ENCODE data around the gene UPF3B.
"Not testable (repeated sequence)": the region's sequence is repeated elsewhere in the genome, so short reads cannot be mapped to it uniquely, and the experiment has no call there.

The UPF3B gene, protein sequence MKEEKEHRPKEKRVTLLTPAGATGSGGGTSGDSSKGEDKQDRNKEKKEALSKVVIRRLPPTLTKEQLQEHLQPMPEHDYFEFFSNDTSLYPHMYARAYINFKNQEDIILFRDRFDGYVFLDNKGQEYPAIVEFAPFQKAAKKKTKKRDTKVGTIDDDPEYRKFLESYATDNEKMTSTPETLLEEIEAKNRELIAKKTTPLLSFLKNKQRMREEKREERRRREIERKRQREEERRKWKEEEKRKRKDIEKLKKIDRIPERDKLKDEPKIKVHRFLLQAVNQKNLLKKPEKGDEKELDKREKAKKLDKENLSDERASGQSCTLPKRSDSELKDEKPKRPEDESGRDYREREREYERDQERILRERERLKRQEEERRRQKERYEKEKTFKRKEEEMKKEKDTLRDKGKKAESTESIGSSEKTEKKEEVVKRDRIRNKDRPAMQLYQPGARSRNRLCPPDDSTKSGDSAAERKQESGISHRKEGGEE

DNA sequence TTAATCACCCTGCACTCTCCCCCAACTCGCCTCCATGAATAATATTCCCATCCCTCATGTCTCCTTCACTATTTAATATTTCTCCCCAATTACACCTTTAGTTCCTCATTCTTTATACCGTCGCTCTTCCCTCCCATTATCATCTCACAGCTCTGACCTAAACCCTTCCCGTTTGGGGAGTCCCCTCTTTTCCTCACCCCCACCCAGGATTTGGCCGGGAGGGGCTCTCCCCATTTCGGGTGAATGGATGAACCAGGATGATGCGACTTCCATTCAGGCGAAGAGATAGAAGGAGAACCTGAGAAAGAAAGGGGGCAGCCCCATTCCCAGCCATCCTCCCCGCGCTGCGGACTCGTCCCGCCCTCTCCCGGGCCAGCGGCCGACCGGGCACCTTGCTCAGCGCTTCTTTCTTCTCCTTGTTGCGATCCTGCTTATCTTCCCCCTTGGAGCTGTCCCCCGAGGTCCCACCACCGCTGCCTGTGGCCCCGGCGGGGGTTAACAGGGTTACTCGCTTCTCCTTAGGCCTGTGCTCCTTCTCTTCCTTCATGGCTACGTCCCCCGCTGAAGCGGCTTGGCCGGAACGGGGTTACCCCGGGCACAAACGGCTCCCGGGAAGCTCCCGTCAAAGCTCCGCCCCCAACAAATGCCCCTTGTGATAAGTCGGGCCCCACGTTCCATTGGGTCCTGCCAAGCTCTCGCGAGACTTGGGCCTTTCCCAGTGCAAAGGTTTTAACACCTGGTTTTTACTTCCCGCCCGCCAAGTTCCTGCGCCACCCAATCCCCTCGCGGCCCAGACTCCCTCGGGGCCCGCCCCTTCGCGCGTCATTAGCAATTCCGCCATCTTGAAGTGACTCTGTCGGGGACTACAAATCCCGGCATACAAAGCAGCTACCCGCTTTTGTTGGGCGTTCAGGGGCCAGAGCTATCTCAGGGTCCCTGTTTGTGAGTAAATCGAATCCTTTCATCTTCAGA lies at the start of gene UPF3B:
UPF3B (minus strand) TSS at position 582 of the 972 bp plus-strand sequence; CDS start at position 547, 35 bp downstream.
- DNase-seq = peak; percentile 98

DNA sequence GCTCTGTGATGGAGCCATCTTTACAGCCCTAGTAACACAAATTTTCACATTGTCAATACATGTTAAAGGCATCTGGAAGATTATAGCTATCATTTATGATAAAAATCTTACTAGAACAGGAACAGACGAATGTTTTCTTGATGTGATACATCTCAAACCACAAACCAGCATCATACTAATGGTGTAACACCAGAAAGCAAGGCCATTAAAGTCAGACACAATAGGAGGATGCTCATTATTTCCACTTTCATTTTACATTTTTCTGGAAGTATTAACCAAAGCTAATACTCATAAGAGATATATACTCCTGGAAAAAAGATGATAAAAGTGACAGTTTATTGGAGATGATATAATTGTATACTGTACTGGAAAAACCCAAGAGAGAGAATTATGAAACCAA lies 48.2 kb upstream of the UPF3B start:
- DNase-seq = no peak

DNA sequence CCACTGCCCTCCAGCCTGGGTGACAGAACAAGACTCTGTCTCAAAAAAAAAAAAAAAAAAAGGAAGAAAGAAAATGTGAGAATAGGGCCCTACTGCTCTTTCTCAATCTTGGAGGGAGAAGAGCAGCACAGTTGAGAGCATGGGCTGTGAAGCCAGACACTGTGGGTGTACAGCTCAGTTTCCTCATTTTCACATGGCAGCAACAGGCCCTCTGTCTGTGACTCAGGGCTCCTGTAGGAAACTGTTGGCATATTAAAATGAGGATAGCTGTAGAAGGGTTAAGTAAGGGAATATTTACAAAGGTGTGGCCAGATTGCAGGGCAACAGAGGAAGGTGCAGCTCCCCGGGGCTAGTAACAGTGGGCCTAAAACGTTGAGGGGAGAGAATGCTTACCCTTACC lies 46.4 kb upstream of the UPF3B start:
- DNase-seq = no peak

DNA sequence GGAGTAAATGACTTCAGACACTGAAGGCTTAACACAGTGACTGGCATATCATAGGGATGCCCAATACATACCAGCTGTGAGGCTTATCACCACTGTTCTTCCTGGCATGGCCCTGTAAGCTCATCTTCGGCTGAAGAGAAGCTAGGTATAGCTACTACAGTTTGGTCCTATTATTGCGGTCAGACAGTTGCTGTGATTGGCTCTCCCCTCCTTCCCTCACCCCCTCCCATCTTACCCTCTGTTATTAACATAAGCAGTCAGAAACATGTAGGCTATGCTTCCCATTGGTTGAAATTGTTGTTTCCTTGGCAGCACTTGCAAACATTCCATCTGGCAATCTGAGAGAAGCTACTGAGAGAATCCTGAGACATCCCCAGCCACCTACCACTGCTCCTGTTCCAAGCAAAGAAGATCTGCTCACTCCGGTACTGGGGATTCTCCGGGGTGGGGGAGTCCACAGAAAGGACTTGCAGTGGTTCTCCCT lies 43.1 kb upstream of the UPF3B start, which contains the start of gene AKAP14:
AKAP14 (plus strand) TSS at position 51 of the 484 bp plus-strand sequence. CDS start 7,331 bp downstream, outside the sequence.
- DNase-seq = no peak

DNA sequence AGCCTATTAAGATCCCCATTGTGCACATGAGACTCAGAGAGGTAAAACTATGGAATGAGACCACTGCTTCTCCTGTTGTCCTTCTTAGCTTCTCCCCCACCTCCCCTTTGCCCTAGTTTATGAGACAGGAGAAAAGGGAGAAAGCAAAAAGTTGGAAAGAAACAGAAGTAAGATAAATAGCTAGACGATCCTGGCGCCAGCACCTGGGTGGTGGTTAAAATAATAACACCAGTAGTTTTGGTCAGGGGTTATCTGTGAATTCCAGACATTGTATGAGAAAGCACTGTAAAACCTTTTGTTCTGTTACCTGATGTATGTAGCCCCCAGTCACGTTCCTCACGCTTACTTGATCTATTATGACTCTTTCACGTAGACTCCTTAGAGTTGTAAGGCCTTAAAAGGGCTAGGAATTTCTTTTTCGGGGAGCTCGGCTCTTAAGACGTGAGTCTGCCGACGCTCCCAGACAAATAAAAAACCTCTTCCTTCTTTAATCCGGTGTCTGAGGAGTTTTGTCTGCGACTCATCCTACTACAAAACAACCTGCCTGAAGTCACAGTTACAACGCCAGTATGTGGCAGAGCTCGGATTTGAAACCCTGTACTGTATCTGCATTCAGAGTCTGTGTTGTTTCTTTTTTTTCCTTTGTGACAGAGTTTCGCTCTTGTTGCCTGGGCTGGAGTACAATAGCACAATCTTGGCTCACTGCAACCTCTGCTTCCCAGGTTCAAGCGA lies 39.4 kb upstream of the UPF3B start:
- not testable (repeated sequence) for DNase-seq

DNA sequence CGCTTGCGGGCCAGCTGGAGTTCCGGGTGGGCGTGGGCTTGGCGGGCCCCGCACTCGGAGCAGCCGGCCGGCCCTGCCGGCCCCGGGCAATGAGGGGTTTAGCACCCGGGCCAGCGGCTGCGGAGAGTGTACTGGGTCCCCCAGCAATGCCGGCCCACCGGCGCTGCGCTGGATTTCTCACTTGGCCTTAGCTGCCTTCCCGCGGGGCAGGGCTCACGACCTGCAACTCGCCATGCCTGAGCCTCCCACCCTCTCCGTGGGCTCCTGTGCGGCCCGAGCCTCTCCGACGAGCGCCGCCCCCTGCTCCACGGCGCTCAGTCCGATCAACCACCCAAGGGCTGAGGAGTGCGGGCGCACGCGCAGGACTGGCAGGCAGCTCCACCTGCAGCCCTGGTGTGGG lies 37.9 kb upstream of the UPF3B start:
- DNase-seq = not testable (repeated sequence)

DNA sequence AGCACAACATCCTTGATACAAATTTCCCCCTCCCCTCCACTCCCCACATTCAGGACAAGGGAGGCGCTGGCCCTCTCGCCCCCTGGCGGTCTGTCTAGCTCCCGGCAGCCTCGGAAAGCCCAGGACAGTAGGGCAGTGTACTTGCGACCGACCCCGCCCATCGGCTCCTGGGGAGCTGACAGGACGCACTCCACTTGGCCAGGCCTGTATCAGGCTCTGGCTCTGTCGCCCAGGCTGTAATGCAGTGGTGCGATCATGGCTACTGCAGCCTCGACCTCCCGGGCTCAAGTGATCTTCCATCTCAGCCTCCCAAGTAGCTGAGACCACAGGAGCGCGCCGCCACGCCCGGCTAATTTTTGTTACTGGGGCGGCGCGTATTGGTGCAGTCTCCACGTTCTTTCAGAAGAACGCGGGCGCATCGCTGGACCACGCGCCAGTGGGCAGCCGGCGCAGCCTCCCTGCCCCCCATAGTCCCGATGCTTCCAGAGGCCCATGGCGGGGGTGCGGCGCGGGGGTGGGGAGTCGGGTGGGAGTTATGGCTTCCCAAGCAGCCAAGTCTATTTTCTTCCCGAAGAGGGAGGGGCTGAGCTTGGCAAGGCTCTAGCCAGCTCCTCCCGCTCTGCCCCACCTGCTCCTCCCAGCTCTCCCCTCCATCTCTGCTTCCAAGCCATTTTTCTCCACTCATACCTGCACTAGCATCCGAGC lies 35.1 kb upstream of the UPF3B start:
- no peak for DNase-seq

DNA sequence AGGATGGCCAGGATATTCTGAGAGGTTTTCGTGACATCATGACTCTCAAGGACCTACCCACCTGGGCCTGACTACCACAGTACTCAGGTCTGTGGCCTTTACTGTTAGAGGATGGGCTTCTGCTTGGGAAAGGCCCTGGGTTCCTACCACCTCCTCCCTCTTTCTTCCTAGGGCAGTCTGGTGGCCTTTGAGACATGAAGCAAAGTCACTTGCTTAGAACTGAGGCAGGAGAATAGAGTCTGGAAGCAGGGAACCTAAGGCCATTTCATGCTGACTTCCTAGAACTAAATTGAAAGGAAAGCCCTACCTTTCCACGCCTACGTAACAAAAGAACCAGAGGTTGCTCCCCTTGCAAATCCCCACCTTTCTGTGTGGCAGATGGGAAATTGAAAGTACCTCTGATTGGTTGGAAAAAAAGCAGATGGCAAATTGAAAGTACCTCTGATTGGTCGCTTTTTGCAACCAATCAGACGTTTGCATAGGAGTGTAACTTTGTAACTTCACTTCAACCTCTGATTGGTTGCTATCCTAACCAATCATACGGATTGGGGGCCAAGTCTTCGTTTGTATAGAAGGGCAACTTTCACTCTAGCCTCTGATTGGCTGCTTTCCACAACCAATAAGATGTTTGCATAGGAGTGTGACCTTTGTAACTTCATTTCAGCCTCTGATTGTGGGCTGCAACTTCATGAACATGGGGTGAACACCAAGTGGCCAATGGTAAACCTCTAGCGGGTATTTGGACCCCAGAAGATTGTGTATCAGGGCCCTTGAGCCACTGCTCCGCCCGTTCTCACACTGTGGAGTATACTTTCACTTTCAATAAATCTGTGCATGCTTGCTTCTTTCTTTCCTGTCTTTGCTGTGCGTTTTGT lies 33.0 kb upstream of the UPF3B start:
- no peak for DNase-seq

DNA sequence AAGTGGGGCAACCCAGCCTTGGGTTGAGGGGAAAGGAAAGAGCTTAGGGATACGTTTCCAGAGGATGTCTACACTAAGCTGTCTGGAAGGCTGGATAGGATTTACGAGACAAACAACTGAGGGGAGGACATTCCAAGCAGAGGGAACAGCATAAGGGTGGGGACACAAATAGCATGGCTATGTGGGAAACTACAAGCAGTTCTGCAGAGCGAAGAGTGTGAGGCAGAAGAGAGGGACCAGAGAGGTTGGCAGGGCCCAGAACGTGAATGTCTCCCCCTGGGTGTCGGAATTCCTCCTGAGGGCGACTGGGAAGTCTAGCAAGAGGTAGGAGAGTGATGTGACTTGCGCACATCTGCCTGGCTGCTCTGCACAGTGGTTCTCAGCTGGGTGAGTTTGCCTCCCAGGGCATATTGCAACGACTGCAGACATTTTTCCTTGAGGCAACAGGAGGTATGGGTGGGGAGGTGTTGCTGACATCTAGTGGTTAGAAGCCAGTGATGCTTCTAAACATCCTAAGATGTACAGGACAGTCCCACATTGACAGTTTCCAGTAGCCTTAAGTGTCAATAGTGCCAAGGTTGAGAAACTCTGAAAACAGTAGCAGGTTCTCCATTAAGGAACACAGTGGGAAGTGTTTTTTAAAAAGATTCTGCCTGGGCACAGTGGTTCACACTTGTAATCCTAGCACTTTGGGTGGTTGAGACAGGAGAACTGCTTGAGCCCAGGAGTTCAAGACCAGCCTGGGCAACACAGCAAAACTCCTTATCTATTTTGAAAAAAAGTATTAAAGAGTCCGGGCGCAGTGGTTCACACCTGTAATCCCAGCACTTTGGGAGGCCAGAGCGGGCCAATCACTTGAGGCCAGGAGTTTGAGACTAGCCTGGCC lies 28.0 kb upstream of the UPF3B start:
- peak; percentile 25 for DNase-seq

DNA sequence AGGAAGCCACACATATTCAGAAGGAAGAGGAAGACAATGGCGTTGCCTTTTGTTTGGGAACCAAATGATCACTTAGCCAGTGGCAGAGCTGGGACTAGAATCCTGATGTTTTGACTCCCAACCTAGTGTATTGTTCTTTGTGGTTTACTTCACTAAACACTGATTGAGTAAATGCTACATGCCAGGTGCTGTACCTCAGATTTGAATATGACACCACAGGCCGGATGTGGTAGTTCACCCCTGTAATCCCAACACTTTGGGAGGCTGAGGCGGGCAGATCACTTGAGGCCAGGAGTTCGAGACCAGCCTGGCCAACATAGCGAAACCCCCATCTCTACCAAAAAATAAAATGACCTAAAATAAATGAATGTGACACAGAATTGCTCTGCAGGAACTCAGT lies 27.3 kb upstream of the UPF3B start:
- peak; percentile 9 for DNase-seq

DNA sequence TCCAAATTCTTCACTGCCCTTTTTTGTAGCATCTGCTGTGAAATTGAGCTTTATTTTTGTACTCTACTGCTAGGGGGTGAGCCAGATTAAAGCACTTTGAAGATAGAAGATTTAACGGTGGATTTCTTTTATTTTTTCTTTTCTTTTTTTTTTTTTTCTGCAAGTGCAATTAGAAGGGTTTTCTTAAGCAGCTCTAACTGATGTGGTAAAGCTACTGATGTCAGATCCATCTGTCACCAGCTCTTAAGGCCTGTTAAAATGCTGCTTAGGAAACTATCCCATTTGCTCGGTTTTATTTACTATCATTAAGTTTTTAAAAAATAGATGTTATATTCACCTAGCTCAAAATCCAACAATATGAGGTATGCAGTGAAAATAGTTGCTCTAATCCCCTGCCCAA lies 26.0 kb upstream of the UPF3B start:
- no peak for DNase-seq

DNA sequence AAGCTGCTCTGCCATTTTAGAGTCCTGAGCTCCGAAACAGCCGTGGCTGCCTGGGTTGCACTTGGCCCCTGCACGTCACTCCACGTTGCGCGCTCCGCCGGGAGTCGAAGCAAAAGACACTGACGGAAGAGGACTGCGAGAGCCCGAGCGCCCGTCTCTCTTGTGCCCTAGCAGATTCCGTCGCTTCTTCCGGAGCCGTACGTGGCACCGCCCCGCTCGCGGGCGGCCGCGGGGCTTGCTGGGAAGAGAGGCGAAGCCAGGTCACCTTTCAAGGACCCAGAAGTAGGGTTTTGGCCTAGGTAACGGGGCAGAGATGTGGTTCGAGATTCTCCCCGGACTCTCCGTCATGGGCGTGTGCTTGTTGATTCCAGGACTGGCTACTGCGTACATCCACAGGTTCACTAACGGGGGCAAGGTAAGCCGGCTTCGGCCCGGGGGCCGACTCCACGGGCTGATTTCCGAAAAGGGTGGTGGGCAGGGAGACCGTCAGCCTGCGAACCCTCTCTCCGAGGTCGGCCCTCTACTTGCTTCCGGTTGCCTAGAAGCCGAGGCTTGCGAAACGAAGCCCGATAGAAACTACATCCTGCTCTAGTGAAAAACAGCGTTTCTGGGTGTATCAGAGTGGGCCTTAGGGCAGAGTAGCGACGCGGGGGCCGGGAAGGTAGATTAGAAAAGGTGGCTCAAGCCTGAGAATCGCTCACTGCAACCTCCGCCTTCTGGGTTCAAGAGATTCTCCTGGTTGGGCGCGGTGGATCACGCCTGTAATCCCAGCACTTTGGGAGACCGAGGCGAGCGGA lies 19.0 kb upstream of the UPF3B start, which contains the start of the genes NDUFA1 and RNF113A:
NDUFA1 (plus strand) TSS at position 234 of the 797 bp plus-strand sequence; CDS start at position 314, 80 bp downstream.
RNF113A (minus strand) TSS at position 135 of the 797 bp plus-strand sequence; CDS start at position 15, 120 bp downstream.
- DNase-seq = peak; percentile 87

DNA sequence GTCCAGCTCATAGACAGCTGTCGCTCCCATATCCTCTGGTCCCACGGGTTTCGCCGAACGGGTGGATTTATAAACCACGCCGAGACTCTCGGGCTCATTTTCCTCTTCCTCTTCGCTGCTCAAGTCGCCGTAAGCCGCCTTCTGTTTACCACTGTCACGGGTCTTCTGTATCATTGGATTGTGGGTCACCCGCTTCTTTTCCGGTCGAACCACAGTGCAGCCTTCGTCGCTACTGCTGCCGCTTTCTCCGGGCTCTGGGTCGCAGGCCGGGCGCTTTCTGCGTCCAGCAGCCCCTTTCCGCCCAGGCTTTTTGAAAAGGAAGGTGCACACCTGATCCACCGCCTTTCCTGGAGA lies 18.5 kb upstream of the UPF3B start:
- DNase-seq = no peak

DNA sequence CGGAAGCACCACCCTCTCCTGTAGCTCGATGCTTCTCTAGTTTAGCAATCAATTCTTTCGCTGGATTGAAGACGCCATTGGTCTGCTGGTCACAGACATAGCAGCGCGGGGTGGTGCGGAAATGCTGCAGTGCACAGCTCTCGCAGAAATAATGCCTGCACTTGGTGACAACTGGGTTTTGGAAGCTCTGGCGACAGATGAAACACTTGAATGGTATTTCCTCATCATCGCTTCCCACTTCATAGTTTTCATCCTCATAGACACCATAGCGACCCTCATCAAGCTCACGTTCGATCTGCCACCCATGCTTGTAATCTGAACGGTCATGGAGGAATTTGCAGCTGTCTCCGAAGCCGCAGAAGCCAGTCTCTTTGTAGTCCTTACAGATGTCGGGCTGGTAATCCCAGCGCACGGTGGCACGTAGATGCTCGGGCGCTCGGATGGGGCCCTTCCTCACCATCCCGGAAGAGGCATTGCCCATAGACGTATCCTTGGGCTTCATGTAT lies 17.9 kb upstream of the UPF3B start:
- no peak for DNase-seq

DNA sequence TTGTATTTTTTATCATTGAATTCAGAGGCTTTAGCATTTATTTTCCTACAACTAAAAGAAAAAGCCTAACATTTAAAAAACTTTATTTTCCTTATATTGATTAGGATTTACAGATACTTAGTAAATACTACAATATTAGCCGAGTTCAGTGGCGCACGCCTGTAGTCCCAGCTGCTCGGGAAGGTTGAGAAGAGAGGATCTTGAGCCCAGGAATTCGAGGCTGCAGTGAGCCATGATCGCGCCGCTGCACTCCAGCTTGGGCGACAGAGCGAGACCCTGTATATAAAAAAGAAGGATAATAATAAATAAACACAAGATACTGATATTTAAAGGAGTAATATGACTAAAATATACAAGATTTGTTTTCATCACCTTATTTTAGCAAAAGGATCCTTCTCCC lies 681 bp upstream of the UPF3B start:
- no peak for DNase-seq

DNA sequence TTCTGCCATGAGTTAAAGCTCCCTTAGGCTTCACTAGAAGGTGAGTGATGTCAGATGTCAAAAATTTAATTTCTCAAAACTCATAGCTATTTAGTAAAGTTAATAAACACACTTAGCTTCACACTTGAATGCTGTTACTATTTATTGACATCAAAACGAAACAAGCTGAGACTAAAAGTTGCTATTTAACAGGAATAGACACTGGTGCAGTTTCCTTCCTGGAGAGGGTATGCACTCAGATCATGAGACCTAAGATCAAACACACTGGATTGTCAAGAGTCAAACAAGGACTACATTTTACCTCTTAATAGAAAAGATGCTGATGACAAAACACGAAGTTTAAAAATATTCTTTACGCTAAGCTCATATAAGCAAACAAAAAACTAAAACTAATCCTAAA lies 18.9 kb downstream of the UPF3B start:
- DNase-seq = no peak

DNA sequence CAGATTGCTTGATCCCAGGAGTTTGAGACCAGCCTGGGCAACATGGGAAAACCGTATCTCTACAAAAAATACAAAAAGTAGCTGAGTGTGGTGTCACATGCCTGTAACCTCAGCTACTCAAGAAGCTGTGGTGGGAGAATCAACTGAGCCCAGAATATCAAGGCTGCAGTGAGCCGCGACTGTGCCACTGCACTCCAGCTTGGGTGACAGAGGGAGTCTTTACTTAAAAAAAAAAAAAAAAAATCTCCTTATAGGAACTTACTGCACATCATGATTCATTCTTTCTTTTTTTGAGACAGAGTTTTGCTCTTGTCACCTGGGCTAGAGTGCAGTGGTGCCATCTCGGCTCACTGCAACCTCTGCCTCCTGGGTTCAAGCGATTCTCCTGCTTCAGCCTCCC lies 24.3 kb downstream of the UPF3B start:
- no peak for DNase-seq

DNA sequence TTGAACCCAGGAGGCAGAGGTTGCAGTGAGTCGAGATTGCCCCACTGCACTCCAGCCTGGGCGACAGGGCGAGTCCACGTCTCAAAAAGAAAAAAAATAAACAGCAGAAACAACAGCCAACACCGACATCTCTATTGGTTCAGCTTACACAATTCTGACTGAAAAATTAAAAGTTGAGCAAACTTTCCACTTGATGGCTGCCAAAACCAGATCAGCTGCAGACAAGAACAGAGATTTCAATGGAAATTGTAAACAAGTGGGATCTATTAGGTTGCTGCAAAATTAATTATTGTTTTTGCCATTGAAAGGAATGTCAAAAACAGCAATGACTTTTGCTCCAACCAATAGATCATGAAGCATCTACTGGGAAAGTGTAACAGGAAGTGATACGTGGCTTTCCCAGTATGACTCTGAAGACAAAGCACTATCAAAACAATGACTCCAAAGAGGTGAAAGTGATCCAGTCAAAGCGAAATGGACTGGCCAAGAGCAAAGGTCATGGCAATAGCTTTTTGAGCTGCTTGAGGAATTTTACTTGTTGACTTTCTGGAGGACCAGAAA lies 26.3 kb downstream of the UPF3B start:
- DNase-seq = no peak

Data from NCI-H2107 (cell line).